Esophagus muscularis mucosa (tissue), 3 donors: ENCODE data around the gene CC2D2B.

ENCODE experiments used
- POLR2AphosphoS5 ChIP-seq, 2 donors: sonication (generic); formaldehyde crosslinking; IDR thresholded peaks; one replicate each; pipeline ENCODE4 v1.6.1; 2017; ENCODE audit warnings: antibody characterized with exemption in 2 of 2
- TF ChIP-seq, protein P1 (sequence below), 3 experiments: fragments of 200-600 bp in 2 of 3; fragments of 450-650 bp in 1 of 3; sonication (generic) in 2 of 3; IDR thresholded peaks; one replicate each; pipeline ENCODE4 v1.5.1; 2017 to 2019; ENCODE audit warnings: antibody characterized with exemption in 3 of 3, mild to moderate bottlenecking in 2 of 3, moderate library complexity in 1 of 3

DNA sequence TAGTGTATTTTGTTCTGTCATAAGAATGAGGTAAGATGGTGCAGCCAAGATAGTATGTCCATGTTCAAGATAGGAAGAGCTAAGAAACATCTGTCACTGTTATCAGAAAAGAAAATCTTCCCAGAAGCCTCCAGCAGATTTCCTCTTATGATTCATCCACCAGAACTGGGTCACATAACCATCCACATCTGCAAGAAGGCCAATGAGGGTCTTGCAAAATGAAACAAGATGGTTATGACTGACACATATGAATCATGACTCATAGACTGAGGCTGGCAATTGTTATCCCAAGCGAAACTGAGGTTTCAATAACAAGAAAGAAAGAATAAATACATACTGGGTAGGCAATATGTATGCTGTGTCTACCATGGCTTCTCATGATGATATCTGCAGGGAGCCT lies 165.9 kb downstream of the CC2D2B start:
- TF ChIP-seq, protein P1, sequence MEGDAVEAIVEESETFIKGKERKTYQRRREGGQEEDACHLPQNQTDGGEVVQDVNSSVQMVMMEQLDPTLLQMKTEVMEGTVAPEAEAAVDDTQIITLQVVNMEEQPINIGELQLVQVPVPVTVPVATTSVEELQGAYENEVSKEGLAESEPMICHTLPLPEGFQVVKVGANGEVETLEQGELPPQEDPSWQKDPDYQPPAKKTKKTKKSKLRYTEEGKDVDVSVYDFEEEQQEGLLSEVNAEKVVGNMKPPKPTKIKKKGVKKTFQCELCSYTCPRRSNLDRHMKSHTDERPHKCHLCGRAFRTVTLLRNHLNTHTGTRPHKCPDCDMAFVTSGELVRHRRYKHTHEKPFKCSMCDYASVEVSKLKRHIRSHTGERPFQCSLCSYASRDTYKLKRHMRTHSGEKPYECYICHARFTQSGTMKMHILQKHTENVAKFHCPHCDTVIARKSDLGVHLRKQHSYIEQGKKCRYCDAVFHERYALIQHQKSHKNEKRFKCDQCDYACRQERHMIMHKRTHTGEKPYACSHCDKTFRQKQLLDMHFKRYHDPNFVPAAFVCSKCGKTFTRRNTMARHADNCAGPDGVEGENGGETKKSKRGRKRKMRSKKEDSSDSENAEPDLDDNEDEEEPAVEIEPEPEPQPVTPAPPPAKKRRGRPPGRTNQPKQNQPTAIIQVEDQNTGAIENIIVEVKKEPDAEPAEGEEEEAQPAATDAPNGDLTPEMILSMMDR (IDR thresholded peaks at IDR 0.05) = no peak
- TF ChIP-seq POLR2AphosphoS5 (IDR thresholded peaks at IDR 0.05) = no peak
